Hematopoietic multipotent progenitor cell treated with erythropoietin and hydrocortisone succinate and interleukin-3 and kit ligand, for 8 days (in vitro differentiated cells): ENCODE measurements around the gene MAU2.

Source experiments
- DNase-seq: peaks from one replicate; pipeline ENCODE4 v3.0.0-alpha.2; 2015

Gene MAU2

GRCh38 chr19:19320361-19321140, at the start of gene MAU2, which contains the start of gene SUGP1:
Gene MAU2, plus strand, starts transcription at chr19:19320829. Its CDS starts 31 bp downstream, at chr19:19320860.
Gene SUGP1, minus strand, starts transcription at chr19:19320509. Its CDS starts 13 bp downstream, at chr19:19320496.
- peak; percentile 95 for DNase-seq

- no peak for DNase-seq
Measured at GRCh38 chr19:19271828-19272599, 48.6 kb upstream of the MAU2 start.

GRCh38 chr19:19274146-19274545, 46.5 kb upstream of the MAU2 start:
- DNase-seq, result no peak

- DNase-seq, result no peak
Measured at GRCh38 chr19:19274716-19275565, 45.7 kb upstream of the MAU2 start.

- DNase-seq, result no peak
Measured at GRCh38 chr19:19276386-19276785, 44.2 kb upstream of the MAU2 start.

- DNase-seq, result no peak
Measured at GRCh38 chr19:19276851-19277250, 43.8 kb upstream of the MAU2 start.

- no peak for DNase-seq
Measured at GRCh38 chr19:19278315-19278714, 42.3 kb upstream of the MAU2 start.

GRCh38 chr19:19279062-19279612, 41.5 kb upstream of the MAU2 start:
- no peak for DNase-seq

GRCh38 chr19:19279853-19280252, 40.8 kb upstream of the MAU2 start:
- DNase-seq, result no peak

- no peak for DNase-seq
Measured at GRCh38 chr19:19280561-19280960, 40.1 kb upstream of the MAU2 start.

GRCh38 chr19:19285686-19286085, 34.9 kb upstream of the MAU2 start:
- peak; percentile 86 for DNase-seq

- no peak for DNase-seq
Measured at GRCh38 chr19:19292607-19293006, 28.0 kb upstream of the MAU2 start.

- no peak for DNase-seq
Measured at GRCh38 chr19:19294914-19295313, 25.7 kb upstream of the MAU2 start.

GRCh38 chr19:19296953-19297689, 23.5 kb upstream of the MAU2 start:
- no peak for DNase-seq

- DNase-seq, result no peak
Measured at GRCh38 chr19:19297759-19298158, 22.9 kb upstream of the MAU2 start.

GRCh38 chr19:19300613-19301012, 20.0 kb upstream of the MAU2 start:
- no peak for DNase-seq

- DNase-seq, result no peak
Measured at GRCh38 chr19:19303411-19303810, 17.2 kb upstream of the MAU2 start.

GRCh38 chr19:19304186-19304965, 16.3 kb upstream of the MAU2 start:
- DNase-seq, result peak; percentile 51

GRCh38 chr19:19305066-19305465, 15.6 kb upstream of the MAU2 start:
- DNase-seq, result no peak

GRCh38 chr19:19305696-19306095, 14.9 kb upstream of the MAU2 start:
- DNase-seq, result no peak

GRCh38 chr19:19306191-19306590, 14.4 kb upstream of the MAU2 start:
- no peak for DNase-seq
